ENCODE data around the gene ENAH. TPM values are rescaled to one million over a fixed set of nuclear protein-coding genes. Genes with fewer than 3 reads are reported as not detected.

Gene ENAH
- total RNA-seq, 1 experiment from 2014 or later = 420 TPM

DNA sequence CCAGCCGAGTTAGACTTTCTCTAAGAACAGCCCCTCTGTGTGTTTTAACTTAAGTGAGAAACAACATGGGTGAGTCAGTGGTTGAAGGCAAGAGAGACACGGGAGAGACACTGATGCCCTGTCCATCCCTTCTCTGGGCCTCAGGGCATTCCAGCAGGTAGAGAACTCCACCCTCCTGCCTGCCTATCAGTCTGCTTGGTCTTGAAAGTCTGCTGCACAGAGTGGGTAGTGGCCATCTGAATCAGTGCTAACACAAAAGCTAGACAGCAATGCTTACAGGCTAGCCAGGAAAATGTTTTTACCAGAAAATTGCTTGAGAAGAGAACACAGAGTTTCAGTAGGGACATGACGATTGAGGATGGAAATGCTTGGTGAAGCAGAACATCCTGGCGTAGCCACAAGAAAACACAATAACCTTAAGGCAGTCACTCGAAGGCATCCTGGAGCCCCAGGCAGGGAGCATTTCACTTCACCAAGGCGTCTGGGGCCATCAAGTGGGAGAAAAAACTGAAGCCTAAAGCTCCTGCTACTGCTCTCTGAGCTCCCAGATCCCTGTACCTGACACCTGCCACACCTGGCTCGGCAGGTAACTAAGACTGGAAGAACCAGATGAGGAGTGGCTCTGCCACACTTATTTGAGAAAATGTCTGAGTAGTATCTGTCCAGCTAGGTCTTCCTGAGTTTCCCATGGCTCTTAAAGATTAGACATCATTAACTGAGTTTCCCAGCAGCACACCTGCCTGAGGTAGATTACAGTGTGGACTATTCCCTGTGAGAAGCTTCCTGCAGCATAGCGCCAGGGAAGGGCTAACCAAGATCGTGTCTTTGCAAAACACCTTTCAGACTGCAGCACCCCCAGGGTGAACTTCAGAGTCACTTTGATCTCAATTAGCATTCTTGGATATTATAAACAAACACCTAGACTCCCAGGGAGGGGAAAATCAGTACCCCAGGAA, 207.0 kb downstream of the ENAH start:
- BruUV-seq (replicated peaks) = no TSS peak
- intact Hi-C loops (cut with micrococcal nuclease) = loop anchor here (1.0 kb wide), 1 partner anchor 18 kb away; the partner anchor contains the start of gene LBR
- Mint-ChIP-seq H3K9me3 (ENCODE audit: unreplicated experiment) (no peaks in the 10 kb centered on the region), H3K4me1 (ENCODE audit: insufficient read depth, unreplicated experiment) (peaks cover 36% of the 10 kb centered on the region), H3K4me3 (ENCODE audit: unreplicated experiment) (peak overlapping the region; percentile 35), H3K27me3 (ENCODE audit: insufficient read depth, unreplicated experiment) (no peaks in the 10 kb centered on the region), H3K36me3 (ENCODE audit: insufficient read depth, unreplicated experiment) (peaks cover 15% of the 10 kb centered on the region), H3K27ac (ENCODE audit: low read depth, unreplicated experiment) (peak overlapping the region; percentile 76)
- CTCF ChIA-PET = interaction anchor here (0.6 to 3.0 kb wide), 12 partner anchors 9 to 542 kb away, joined by 3 to 18 read pairs (median 4); partner anchors contain the start of gene LBR
- DNase-seq (ENCODE audit: unreplicated experiment) = peak; percentile 51
- POLR2A ChIA-PET = interaction anchor here (0.6 to 20.7 kb wide), 13 partner anchors 9 to 980 kb away, joined by 3 to 611 read pairs (median 5); partner anchors contain the start of gene LBR
- no peak for TF ChIP-seq CTCF (IDR thresholded peaks at IDR 0.05; ENCODE audit: unreplicated experiment)

DNA sequence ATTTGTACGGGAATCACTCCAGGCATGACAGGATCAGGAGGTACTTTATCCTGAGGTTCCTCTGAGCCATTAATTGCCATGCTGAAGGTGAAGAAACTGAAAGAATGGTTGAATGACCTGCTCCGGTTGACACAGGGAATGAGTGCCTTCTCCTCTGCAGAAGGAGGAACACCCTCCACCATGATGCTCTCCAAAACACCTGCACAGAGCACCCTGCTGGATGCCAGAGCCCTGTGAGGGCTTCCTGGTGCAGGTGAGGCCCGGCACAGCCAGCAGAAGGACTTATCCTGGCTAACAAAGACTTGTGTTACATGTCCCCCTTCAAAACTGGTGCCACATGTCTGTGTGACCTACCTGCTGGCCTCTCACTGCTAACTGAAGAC, 210.8 kb downstream of the ENAH start:
- no peak overlapping the region for H3K4me3 Mint-ChIP-seq (ENCODE audit: unreplicated experiment)
- H3K9me3 Mint-ChIP-seq (ENCODE audit: unreplicated experiment) = no peaks in the 10 kb centered on the region
- intact Hi-C loops (cut with micrococcal nuclease) = no loop called here
- CTCF ChIA-PET = interaction anchor here (0.6 to 1.6 kb wide), 8 partner anchors 19 to 957 kb away, joined by 3 to 5 read pairs (median 3); no protein-coding TSS in a partner anchor
- DNase-seq (ENCODE audit: unreplicated experiment) = no peak
- H3K27me3 Mint-ChIP-seq (ENCODE audit: insufficient read depth, unreplicated experiment) = no peaks in the 10 kb centered on the region
- POLR2A ChIA-PET = interaction anchor here (0.7 to 20.7 kb wide), 4 partner anchors 12 to 47 kb away, joined by 3 to 611 read pairs (median 10); partner anchors contain the start of gene LBR
- H3K36me3 Mint-ChIP-seq (ENCODE audit: insufficient read depth, unreplicated experiment) = peaks cover 4% of the 10 kb centered on the region
- H3K27ac Mint-ChIP-seq (ENCODE audit: low read depth, unreplicated experiment) = no peak overlapping the region
- no TSS peak for BruUV-seq (replicated peaks)
- H3K4me1 Mint-ChIP-seq (ENCODE audit: insufficient read depth, unreplicated experiment) = peaks cover 19% of the 10 kb centered on the region
- TF ChIP-seq CTCF (IDR thresholded peaks at IDR 0.05; ENCODE audit: unreplicated experiment) = no peak

- no peak for TF ChIP-seq CTCF (IDR thresholded peaks at IDR 0.05; ENCODE audit: unreplicated experiment)
- ChIA-PET POLR2A (interaction anchor here (0.6 to 20.7 kb wide), 6 partner anchors 13 to 122 kb away, joined by 3 to 611 read pairs (median 5); partner anchors contain the start of gene LBR), CTCF (interaction anchor here (0.6 to 1.9 kb wide), 11 partner anchors 7 to 1962 kb away, joined by 3 to 6 read pairs (median 4); no protein-coding TSS in a partner anchor)
- no peaks in the 10 kb centered on the region for H3K9me3 Mint-ChIP-seq (ENCODE audit: unreplicated experiment)
- no TSS peak for BruUV-seq (replicated peaks)
- peaks cover 19% of the 10 kb centered on the region for H3K4me1 Mint-ChIP-seq (ENCODE audit: insufficient read depth, unreplicated experiment)
- H3K27ac Mint-ChIP-seq (ENCODE audit: low read depth, unreplicated experiment) = no peak overlapping the region
- H3K27me3 Mint-ChIP-seq (ENCODE audit: insufficient read depth, unreplicated experiment) = no peaks in the 10 kb centered on the region
- intact Hi-C loops (cut with micrococcal nuclease) = no loop called here
- no peak overlapping the region for H3K4me3 Mint-ChIP-seq (ENCODE audit: unreplicated experiment)
- DNase-seq (ENCODE audit: unreplicated experiment) = no peak
- peaks cover 4% of the 10 kb centered on the region for H3K36me3 Mint-ChIP-seq (ENCODE audit: insufficient read depth, unreplicated experiment)
These were observed 211.4 kb downstream of the ENAH start for GRCh38 chr1:225441314-225442122.

All from MCF 10A (cell line).